HCT116 (cell line): Measurements from ENCODE around the gene PHF11. TPM values are rescaled to one million over a fixed set of nuclear protein-coding genes. Genes with fewer than 3 reads are reported as not detected.

Experiments used
- ATAC-seq: fragments of 200-7000 bp; cut with Tn5 transposase; 2 replicates; pipeline ENCODE4 v1.9.1; 2020; ENCODE audit warnings: mild to moderate bottlenecking, moderate library complexity
- BruUV-seq: library from RNA; stranded (reverse); fragments of 400-500 nt; replicated peaks from 2 replicates; lab custom pipeline; 2021; lab: Mats Ljungman, UMichigan
- CTCF ChIA-PET: fragments of 300-600 bp; sonication (Branson Sonifier 250); formaldehyde crosslinking; loops from one replicate; lab custom pipeline; 2021; ENCODE audit warnings: antibody characterized with exemption; lab: Charles Lee
- POLR2A ChIA-PET: fragments of 300-600, 350-600 bp; sonication (Branson Sonifier 250); formaldehyde crosslinking; loops from one replicate; lab custom pipeline; 2021; ENCODE audit warnings: antibody characterized with exemption; lab: Charles Lee
- RAD21 ChIA-PET, 2 experiments: fragments of 300-600 bp; sonication (Branson Sonifier 250); formaldehyde crosslinking; loops; one replicate each; lab custom pipeline; 2023; ENCODE audit warnings: low total read pairs in 2 of 2; ENCODE audit not compliant: uncharacterized antibody in 2 of 2, unreplicated experiment in 2 of 2, low non-redundant PET in 1 of 2; lab: Charles Lee
- DNase-seq: peaks from one replicate; pipeline ENCODE4 v3.0.0-alpha.2; 2010; ENCODE audit warnings: low read depth, low spot score
- H2AFZ ChIP-seq: fragments of 200-600 bp; shearing (Covaris generic), sonication (generic); 2 replicates; pipeline ENCODE4 v1.6.1; 2017; ENCODE audit warnings: low read depth, mixed run types, mixed read lengths, antibody characterized with exemption, low read length; ENCODE audit not compliant: poor library complexity, severe bottlenecking
- H3K27ac ChIP-seq: 2 replicates; pipeline ENCODE4 v1.5.1; 2012; ENCODE audit warnings: low read depth, low read length
- H3K27me3 ChIP-seq: fragments of 200-600 bp; sonication (generic); 2 replicates; pipeline ENCODE4 v1.6.1; 2016; ENCODE audit warnings: mixed run types, low read length, mixed read lengths; ENCODE audit not compliant: insufficient read depth
- H3K36me3 ChIP-seq, 2 experiments: fragments of 200-500 bp in 1 of 2; fragments of 200-600 bp in 1 of 2; sonication (Bioruptor generic) in 1 of 2; sonication (generic) in 1 of 2; 2 replicates each; pipeline versions ENCODE4 v1.5.1 to v1.6.1; 2014 to 2016; ENCODE audit warnings: low read length in 2 of 2, inconsistent platforms in 1 of 2, mixed read lengths in 1 of 2, mixed run types in 1 of 2; ENCODE audit not compliant: insufficient read depth in 2 of 2, control insufficient read depth in 1 of 2
- H3K4me1 ChIP-seq, 2 experiments: fragments of 200-600 bp in 1 of 2; sonication (generic) in 1 of 2; 2 replicates each; pipeline versions ENCODE4 v1.5.1 to v1.6.1; 2012 to 2017; ENCODE audit warnings: low read length in 2 of 2, inconsistent platforms in 1 of 2, mild to moderate bottlenecking in 1 of 2, mixed read lengths in 1 of 2, mixed run types in 1 of 2, moderate library complexity in 1 of 2; ENCODE audit not compliant: insufficient read depth in 2 of 2, control insufficient read depth in 1 of 2
- H3K4me2 ChIP-seq: fragments of 200-600 bp; sonication (generic); 2 replicates; pipeline ENCODE4 v1.6.1; 2017; ENCODE audit warnings: mixed run types, low read length, mixed read lengths
- H3K4me3 ChIP-seq, 2 experiments: fragments of 200-600 bp in 1 of 2; sonication (generic) in 1 of 2; replicated peaks in 1 of 2; 2 replicates each; pipeline ENCODE4 v1.5.1; 2011 to 2016; ENCODE audit warnings: low read length in 2 of 2, control low read depth in 1 of 2, low read depth in 1 of 2, mild to moderate bottlenecking in 1 of 2, mixed read lengths in 1 of 2, mixed run types in 1 of 2
- H3K79me2 ChIP-seq: fragments of 200-600 bp; sonication (generic); 2 replicates; pipeline ENCODE4 v1.6.1; 2017; ENCODE audit warnings: mild to moderate bottlenecking, mixed run types, low read length, moderate library complexity, mixed read lengths; ENCODE audit not compliant: insufficient read depth
- H3K9ac ChIP-seq: fragments of 200-600 bp; sonication (generic); 2 replicates; pipeline ENCODE4 v1.6.1; 2016; ENCODE audit warnings: low read length, mixed read lengths
- H3K9me2 ChIP-seq: fragments of 200-600 bp; sonication (generic), shearing (Covaris generic); 2 replicates; pipeline ENCODE4 v1.6.1; 2017; ENCODE audit warnings: mixed run types, mild to moderate bottlenecking, moderate library complexity; ENCODE audit not compliant: insufficient read depth
- H3K9me3 ChIP-seq, 2 experiments: fragments of 200-500 bp in 1 of 2; fragments of 200-600 bp in 1 of 2; sonication (Bioruptor generic) in 1 of 2; sonication (generic) in 1 of 2; 2 replicates each; pipeline ENCODE4 v1.6.1; 2014 to 2017; ENCODE audit warnings: low read length in 2 of 2, mixed read lengths in 2 of 2, inconsistent platforms in 1 of 2, low read depth in 1 of 2, mild to moderate bottlenecking in 1 of 2, mixed run types in 1 of 2, moderate library complexity in 1 of 2; ENCODE audit not compliant: control insufficient read depth in 1 of 2, insufficient read depth in 1 of 2
- H4K20me1 ChIP-seq: fragments of 200-600 bp; sonication (generic), shearing (Covaris generic); 2 replicates; pipeline ENCODE4 v1.6.1; 2017; ENCODE audit warnings: mixed run types, mild to moderate bottlenecking, moderate library complexity; ENCODE audit not compliant: insufficient read depth
- ATF3 ChIP-seq: IDR thresholded peaks from 2 replicates; pipeline ENCODE4 v1.6.1; 2012
- CBX3 ChIP-seq: IDR thresholded peaks from 2 replicates; pipeline ENCODE4 v1.6.1; 2012; ENCODE audit warnings: low read depth
- CTCF ChIP-seq, 3 experiments: fragments of 200-600 bp in 1 of 3; sonication (generic) in 1 of 3; IDR thresholded peaks in 2 of 3; conservative IDR thresholded peaks in 1 of 3; 2 replicates each; pipeline ENCODE4 v1.5.1; 2012 to 2017; ENCODE audit warnings: low read depth in 2 of 3, low read length in 2 of 3, antibody characterized with exemption in 1 of 3, borderline replicate concordance in 1 of 3, control low read depth in 1 of 3, mild to moderate bottlenecking in 1 of 3, mixed read lengths in 1 of 3, mixed run types in 1 of 3, moderate library complexity in 1 of 3; ENCODE audit not compliant: insufficient read depth in 1 of 3
- ELF1 ChIP-seq: IDR thresholded peaks from 2 replicates; pipeline ENCODE4 v1.6.1; 2012; ENCODE audit warnings: low read depth, borderline replicate concordance
- MAX ChIP-seq: IDR thresholded peaks from 2 replicates; pipeline ENCODE4 v1.6.1; 2012
- POLR2AphosphoS5 ChIP-seq: IDR thresholded peaks from 2 replicates; pipeline ENCODE4 v1.6.1; 2011; ENCODE audit warnings: mild to moderate bottlenecking, low read depth, low read length, moderate library complexity
- RAD21 ChIP-seq: IDR thresholded peaks from 2 replicates; pipeline ENCODE4 v1.6.1; 2012; ENCODE audit warnings: low read depth, mild to moderate bottlenecking
- SIN3A ChIP-seq: IDR thresholded peaks from 2 replicates; pipeline ENCODE4 v1.6.1; 2012; ENCODE audit warnings: low read depth
- SRF ChIP-seq: IDR thresholded peaks from 2 replicates; pipeline ENCODE4 v1.6.1; 2012; ENCODE audit warnings: low read depth
- ZBTB33 ChIP-seq: IDR thresholded peaks from 2 replicates; pipeline ENCODE4 v1.6.1; 2011; ENCODE audit warnings: mild to moderate bottlenecking, low read length, moderate library complexity; ENCODE audit not compliant: insufficient replicate concordance; ENCODE audit errors: extremely low read depth
- intact Hi-C: fragments of 100-400 bp; cut with micrococcal nuclease; formaldehyde crosslinking; loops from 2 replicates; pipeline ENCODE4 v1.10.0; 2022
- total RNA-seq: library from RNA; stranded (reverse); gene quantifications from one replicate; pipeline ENCODE4 v1.2.1, GENCODE V29; 2021; ENCODE audit not compliant: unreplicated experiment

Gene PHF11
- total RNA-seq, 1 experiment from 2014 or later = 12.1 TPM

- DNase-seq (no peak), ATAC-seq (no peak)
- H3K79me2 ChIP-seq = no peaks in the 10 kb centered on the region
- no peak overlapping the region for H3K4me3 ChIP-seq
- H3K4me2 ChIP-seq = no peak overlapping the region
- RAD21 ChIA-PET = no interaction called here
- H3K36me3 ChIP-seq = no peaks in the 10 kb centered on the region
- H3K27ac ChIP-seq = no peak overlapping the region
- intact Hi-C loops = no loop called here
- no peak overlapping the region for H2AFZ ChIP-seq
- no peaks in the 10 kb centered on the region for H4K20me1 ChIP-seq
- CTCF ChIA-PET = no interaction called here
- POLR2A ChIA-PET = no interaction called here
- TF ChIP-seq CBX3 (no peak), SIN3A (no peak), RAD21 (no peak), MAX (no peak), SRF (no peak), ATF3 (no peak), POLR2AphosphoS5 (no peak)
- TF ChIP-seq, all 23 proteins: peak for 0
- no TSS peak for BruUV-seq
- no peaks in the 10 kb centered on the region for H3K27me3 ChIP-seq
- H3K9me3 ChIP-seq = no peaks in the 10 kb centered on the region
- H3K9ac ChIP-seq = no peak overlapping the region
- no peaks in the 10 kb centered on the region for H3K4me1 ChIP-seq
- no peaks in the 10 kb centered on the region for H3K9me2 ChIP-seq
Measured at GRCh38 chr13:49528161-49528560, 32.4 kb downstream of the PHF11 start.

- ChIA-PET RAD21 (no interaction called here), POLR2A (no interaction called here), CTCF (no interaction called here)
- Histone ChIP-seq H3K9me3 (no peaks in the 10 kb centered on the region), H3K9me2 (no peaks in the 10 kb centered on the region), H3K4me2 (no peak overlapping the region), H3K4me3 (no peak overlapping the region), H2AFZ (no peak overlapping the region), H3K79me2 (no peaks in the 10 kb centered on the region), H3K27me3 (no peaks in the 10 kb centered on the region), H3K36me3 (no peaks in the 10 kb centered on the region), H3K27ac (no peak overlapping the region), H3K4me1 (no peaks in the 10 kb centered on the region), H4K20me1 (no peaks in the 10 kb centered on the region), H3K9ac (no peak overlapping the region)
- no peak for TF ChIP-seq CTCF (IDR thresholded peaks at IDR 0.05 in 2 of 3, conservative IDR thresholded peaks at IDR 0.05 in 1 of 3; ENCODE audit: borderline replicate concordance in 1 of 3, insufficient read depth in 1 of 3, low read depth in 2 of 3, low read length in 2 of 3)
- TF ChIP-seq ELF1 = no peak
- no peak for TF ChIP-seq ZBTB33
- ATAC-seq (no peak), DNase-seq (no peak)
- BruUV-seq = no TSS peak
- intact Hi-C loops = no loop called here
Measured at GRCh38 chr13:49530457-49530856, 34.7 kb downstream of the PHF11 start.
